Effector CD4-positive, alpha-beta T cell (primary cell): Measurements from ENCODE around the gene SLC27A1.
"Not testable (repeated sequence)": the region's sequence is repeated elsewhere in the genome, so short reads cannot be mapped to it uniquely, and the experiment has no call there.

Source experiments
- DNase-seq: peaks from one replicate; pipeline ENCODE4 v3.0.0-alpha.2; 2020

SLC27A1 gene

DNA sequence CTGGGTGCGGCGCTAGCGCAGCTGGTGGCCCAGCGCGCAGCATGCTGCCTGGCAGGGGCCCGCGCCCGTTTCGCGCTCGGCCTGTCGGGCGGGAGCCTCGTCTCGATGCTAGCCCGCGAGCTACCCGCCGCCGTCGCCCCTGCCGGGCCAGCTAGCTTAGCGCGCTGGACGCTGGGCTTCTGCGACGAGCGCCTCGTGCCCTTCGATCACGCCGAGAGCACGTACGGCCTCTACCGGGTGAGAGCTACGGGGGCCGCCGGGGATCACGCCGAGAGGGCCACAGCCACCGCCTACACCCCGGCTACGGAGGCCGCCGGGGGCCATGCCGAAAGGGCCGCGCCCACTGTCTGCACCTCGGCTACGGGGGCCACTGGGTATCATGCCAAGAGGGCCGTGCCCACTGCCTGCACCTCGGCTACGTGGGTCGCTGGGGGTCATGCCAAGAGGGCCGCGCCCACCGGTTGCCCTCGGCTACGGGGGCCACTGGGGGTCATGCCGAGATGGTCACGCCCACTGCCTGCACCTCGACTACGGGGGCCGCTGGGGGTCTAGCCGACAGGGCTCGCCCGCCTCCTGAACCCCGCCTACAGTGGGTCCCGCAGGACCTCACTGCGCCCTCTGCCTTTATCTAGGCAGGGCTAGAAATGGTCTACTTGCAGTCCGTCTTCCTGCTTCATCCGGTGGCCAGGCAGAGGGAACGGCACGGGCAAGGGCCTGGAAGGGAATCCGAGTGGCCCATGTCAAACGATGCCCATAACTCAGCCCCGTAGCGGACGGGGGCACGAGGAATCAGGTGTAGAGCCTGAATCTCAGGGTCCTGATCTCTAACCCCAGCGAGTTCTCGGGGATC is 41.6 kb downstream of the SLC27A1 start:
- DNase-seq: peak; percentile 77

GRCh38 chr19:17512574-17512939 is 42.2 kb downstream of the SLC27A1 start:
- DNase-seq: no peak

DNA sequence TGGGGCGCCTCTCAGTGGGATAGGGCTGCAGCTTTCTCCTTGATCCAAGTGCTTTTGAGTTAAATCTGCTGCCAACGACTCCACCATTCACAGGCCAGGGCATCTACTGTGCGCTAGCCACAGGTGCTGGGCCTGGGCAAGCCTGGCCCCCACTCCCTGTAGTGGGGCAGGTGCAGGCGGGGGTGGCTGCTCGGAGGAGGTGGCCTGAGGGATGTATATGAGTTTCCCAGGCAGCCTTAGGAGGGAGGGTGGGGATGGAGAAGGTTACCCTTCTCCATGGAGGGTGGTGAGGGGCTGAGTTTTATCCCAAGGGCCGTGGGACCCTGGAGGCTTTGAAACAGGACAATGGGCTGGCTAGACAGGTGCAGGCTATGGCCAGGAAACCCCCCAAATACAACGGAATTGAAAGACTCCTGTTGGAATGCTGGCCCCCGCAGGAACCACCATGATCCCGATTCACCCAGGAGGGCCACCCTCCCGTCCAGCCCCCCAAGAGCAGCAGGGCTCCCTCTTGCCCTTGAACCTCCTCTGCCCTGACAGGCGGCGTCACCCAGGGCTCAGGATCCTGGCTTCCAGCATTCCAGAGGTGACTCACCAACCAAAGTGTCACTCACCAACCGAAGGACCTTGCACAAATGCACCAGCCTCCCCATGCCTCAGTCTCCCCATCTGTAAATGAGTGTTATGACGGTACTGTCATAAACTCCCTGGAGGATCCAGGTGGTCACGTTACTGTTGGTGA is 45.3 kb downstream of the SLC27A1 start:
- no peak for DNase-seq

- no peak for DNase-seq
These were observed 47.6 kb downstream of the SLC27A1 start for GRCh38 chr19:17517898-17518297.

DNA sequence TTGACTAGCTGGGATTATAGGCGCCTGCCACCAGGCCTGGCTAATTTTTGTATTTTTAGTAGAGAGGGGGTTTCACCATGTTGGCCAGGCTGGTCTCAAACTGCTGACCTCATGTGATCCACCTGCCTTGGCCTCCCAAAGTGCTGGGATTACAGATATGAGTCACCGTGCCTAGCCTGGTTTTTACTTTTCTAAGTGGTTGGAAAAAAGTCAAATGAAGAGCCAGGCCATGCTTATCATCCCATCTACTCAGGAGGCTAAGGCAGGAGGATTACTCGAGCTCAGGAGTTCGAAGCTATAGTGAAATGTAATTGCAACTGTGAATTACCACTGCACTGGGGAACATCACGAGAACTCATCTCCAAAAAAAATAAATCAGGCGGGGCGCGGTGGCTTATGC is 48.3 kb downstream of the SLC27A1 start:
- not testable (repeated sequence) for DNase-seq

DNA sequence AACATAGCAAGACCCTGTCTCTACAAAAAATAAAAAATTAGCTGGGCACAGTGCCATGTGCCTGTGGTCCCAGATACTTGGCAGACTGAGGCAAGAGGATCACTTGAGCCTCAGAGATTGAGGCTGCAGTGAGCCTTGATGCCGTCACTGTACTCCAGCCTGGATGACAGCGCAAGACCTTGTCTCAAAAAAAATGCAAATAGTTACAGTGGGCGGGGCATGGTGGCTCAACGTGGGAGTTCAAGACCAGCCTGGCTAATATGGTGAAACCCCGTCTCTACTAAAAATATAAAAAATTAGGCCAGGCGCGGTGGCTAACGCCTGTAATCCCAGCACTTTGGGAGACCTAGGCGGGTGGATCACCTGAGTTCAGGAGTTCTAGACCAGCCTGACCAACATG is 49.6 kb downstream of the SLC27A1 start:
- no peak for DNase-seq

DNA sequence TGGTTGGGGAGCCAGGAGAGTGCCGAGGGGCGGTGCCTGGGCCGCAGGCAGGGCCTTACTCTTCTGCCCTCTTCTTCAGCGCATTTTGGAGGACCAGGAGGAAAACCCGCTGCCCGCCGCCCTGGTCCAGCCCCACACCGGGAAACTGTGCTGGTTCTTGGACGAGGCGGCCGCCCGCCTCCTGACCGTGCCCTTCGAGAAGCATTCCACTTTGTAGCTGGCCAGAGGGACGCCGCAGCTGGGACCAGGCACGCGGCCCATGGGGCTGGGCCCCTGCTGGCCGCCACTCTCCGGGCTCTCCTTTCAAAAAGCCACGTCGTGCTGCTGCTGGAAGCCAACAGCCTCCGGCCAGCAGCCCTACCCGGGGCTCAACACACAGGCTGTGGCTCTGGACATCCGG is 50.5 kb downstream of the SLC27A1 start:
- DNase-seq: no peak

GRCh38 chr19:17522988-17523872 is 52.9 kb downstream of the SLC27A1 start:
- DNase-seq: no peak

GRCh38 chr19:17524651-17525050 is 54.3 kb downstream of the SLC27A1 start:
- no peak for DNase-seq

- DNase-seq: no peak
These were observed 54.8 kb downstream of the SLC27A1 start for GRCh38 chr19:17525141-17525540.

DNA sequence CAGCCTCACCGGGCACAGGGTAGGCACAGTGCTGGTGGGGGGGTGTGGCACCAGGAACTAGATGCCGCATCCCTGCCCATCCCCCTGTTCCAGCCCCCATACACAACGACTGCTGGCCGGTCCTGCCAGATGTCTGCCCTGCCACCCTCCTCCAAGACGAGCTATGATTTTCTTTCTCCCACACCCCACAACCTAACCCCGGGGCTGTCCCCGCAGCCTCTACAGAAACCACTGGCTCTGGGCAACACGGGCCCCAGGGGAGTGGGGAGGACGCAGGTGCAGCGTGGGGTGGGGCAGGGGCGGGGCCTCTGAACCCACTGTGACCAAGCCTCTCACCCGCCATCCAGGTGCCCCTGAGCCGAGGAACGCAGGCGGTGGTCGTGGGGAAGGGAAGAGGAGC is 56.6 kb downstream of the SLC27A1 start:
- no peak for DNase-seq

DNA sequence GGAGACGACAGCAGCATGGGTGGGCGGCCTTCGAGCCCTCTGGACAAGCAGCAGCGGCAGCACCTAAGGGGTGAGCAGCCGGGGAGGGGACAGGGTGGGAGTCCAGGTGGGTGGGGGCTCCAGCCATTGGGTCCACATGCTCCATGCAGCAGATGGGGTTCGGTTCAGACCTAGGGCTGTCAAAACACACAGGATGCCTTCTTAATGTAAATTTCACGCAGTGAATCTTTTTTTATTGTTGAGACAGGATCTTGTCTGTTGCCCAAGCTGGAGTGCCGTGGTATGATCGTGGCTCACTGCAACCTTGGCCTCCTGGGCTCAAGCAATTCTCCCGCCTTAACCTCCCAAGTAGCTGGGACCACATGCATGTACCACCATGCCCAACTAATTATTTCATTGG is 57.0 kb downstream of the SLC27A1 start:
- DNase-seq: no peak

DNA sequence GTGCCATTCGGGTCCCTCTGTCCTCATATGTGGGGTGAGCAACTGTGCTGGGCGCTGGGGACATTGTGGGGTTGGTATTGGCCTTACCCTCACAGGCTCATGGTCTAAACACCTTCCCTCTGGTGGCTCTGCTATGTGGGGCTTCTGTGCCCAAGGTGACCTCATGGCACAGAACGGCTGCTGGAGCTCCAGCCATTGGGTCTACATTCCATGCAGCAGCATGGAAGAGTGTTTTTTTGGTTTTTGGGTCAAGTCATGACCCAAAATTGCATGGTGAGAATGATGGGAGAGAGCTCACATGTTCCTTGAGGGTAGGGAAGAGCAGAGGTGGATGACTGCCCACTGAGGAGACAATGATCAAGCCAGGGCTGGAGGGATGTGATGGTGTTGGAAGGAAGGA is 58.3 kb downstream of the SLC27A1 start:
- no peak for DNase-seq

DNA sequence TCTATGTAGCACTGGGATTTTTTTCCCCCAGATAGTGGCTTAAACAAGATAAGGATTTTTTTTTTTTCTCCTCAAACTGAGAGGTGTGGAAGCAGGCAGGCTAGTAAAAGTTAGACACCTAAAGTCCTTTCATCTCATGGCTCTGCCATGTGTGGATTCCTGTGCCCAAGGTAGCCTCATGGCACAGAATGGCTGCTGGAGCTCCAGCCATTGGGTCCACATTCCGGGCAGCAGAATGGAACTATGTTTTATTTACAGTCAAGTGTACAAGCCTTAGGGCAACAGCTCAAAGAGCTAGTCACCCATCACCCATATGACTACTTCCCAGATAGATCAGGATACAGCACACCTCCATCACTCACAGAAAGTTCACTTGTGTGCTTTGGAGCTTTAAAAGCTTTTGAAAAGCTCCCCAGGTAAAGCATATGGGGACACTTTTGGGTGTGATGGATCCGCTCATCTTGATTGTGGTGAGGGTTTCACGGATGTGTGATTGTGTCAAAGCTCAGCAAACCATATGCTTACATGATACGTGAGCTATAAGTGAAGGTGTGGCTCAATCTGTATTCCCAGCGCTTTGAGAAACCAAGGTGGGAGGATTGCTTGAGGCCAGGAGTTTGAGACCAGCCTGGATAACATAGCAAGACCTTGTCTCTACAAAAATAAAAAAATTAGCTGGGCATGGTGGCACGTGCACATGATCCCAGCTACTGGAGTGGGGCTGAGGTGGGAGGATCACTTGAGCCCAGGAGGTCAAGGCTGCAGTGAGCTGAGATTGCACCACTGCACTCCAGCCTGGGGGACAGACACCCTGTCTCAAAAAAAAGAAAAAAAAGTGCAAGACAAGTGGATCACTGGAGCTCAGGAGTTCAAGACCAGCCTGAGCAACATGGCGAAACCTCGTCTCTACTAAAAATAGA is 59.2 kb downstream of the SLC27A1 start:
- no peak for DNase-seq

- DNase-seq: no peak
These were observed 60.3 kb downstream of the SLC27A1 start for GRCh38 chr19:17530586-17530985.

DNA sequence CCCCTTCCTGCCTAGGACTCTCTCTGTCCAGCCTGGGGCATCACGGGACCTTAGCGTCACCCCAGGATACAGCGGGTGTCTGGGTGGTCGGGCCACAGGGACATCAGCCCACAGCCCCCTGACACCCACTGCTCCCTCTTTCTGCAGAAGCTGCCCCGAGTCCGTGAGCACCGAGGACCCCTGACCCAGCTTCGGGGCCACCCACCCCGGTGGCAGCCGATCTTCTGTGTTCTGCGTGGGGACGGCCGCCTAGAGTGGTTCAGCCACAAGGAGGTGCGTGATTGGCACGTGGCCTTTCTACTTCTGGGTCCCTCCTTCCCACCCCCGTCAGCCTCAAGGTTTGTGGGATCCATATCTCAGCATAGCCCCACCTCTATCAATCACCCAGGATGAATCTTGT is 61.8 kb downstream of the SLC27A1 start:
- DNase-seq: no peak

- no peak for DNase-seq
These were observed 62.2 kb downstream of the SLC27A1 start for GRCh38 chr19:17532557-17532956.

- DNase-seq: no peak
These were observed 64.4 kb downstream of the SLC27A1 start for GRCh38 chr19:17534767-17535166.

- DNase-seq: no peak
These were observed 66.6 kb downstream of the SLC27A1 start for GRCh38 chr19:17536955-17537354.

GRCh38 chr19:17538684-17539237 is 68.4 kb downstream of the SLC27A1 start:
- no peak for DNase-seq

- DNase-seq: peak; percentile 94
These were observed 69.2 kb downstream of the SLC27A1 start for GRCh38 chr19:17539238-17540117.
